Activated CD4-positive, alpha-beta T cell treated with anti-CD3 and anti-CD28 coated beads, Interleukin-2, amount 50 U/mL, for 24 hours (primary cell): ENCODE measurements around the gene DGKG.

Experiments
- DNase-seq, 2 donors: peaks; one replicate each; pipeline ENCODE4 v3.0.0-alpha.2; 2020; ENCODE audit warnings: low read depth in 1 of 2, low spot score in 1 of 2

The DGKG gene

DNA sequence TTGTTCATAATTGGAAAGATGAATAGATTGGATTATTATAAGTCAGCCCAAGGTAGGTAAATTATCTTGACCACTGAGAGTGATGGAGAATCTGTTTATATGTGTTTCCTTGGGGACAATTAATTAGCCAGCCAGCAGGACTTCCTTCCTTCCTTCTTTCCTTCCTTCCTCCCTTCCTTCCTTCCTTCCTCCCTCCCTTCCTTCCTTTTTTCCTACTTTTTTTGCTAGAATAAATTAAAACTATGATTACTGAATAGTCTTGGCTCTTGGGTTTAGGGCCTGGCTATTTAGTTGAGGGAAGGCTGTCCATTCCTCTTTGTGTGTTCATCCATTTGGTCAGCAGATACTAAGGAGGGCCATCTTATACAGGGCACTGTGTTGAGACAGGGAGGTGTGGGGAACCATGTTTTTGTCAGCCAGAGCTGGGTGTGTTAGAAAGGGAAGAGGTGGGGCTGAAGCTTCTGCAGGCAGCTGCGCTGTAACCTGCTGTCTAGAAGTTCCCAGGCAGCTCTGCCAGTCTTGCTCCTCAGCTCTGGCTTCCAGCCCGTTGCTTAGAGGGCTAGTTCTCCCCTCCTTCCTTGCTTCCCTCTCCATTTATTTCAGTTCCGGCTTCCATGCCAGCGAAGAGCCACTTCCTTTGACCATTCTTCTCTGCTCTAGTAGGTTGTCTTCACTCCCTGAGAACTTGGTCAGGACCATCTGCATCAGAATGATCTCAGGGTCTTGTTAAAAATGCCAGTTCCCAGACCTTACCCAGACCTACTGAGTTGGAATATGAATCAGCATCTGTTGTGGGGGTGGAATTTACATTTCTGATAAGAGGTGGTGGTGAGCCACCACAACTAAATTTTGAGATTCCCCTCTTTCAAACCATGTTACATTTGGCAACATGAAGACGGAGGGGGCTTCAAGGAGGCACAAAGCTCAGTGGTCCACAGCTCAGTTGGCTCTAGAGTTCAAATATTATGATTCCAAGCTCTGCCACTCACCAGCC lies 113.9 kb downstream of the DGKG start:
- no peak for DNase-seq

DNA sequence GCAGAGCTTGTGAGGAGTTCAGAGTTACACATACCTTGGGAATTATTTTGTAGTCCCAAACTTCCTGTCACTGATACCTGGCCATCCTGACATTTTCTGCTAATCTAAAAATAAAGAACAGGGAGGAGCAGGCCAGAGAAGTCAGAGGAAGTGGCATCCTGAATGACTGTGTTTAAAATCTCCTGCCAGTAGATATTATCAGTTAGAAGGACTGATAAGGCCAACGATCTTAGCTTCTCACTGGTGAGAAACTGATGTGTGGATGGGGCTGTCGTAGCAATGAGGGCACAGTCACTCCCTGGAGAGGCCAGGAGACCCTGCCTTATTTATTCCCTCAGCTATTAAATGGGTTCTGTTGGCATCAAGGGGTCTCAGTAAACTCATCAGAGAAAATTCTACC lies 115.1 kb downstream of the DGKG start:
- DNase-seq: no peak

DNA sequence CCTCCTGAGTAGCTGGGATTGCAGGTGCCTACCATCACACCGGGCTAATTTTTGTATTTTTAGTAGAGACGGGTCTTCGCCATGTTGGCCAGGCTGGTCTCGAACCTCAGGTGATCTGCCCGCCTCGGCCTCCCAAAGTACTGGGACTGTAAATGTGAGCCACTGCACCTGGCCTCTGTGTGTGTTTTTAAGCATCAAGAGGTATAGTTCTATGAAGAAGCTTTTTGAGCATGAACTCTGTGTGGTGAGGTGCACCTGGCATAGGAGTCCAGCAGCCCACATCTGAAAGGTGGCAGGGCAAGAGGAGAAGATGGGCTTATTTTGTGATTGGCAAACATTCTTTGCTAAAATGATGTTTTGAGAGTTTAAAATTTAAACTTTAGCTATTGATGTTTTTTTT lies 118.0 kb downstream of the DGKG start:
- DNase-seq: no peak

DNA sequence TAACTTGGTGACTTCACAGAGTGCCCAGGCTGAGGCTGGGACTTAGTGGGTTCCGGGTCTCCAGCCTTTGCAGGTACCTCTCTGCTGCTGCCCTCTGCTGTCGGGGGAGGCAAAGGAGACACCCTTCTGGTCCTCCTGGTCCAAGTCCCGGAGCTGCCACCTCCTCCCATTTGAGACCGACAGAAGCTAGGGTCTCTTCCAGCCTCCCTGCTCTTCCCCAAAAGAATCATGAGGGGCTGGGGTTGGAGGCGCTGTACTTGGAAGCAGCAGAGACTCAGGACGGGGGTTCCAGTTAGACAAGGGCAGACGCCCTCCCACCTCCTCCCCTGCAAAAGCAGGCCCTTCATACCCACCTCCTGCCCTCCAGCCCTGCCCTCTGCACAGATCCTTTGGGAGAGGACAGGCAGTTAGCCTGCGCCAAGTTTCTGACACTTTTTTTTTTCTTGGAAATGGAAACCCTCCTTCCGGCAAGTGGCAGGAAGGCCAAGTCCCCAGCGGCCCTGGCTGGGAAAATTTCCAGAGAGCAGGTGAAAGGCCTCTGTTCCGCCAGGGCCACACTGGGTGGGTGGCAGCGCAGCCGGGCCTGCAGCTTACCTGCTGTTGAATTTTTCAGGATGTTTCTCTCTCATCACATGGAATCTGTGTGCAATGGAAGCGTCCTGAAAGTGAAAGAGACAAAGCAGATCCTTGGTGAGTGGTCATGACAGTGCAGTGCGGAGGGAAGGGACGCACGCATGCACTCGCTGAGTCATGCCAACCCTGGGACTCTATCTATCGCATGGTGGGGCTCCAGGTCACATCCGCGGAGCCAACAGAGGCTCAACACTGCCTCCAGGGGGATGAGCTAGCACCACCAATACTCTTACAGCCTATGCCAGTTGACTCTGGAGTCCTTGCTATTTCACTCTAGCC lies 119.9 kb downstream of the DGKG start:
- peak in 1 of 2 donors; percentile 44 for DNase-seq

DNA sequence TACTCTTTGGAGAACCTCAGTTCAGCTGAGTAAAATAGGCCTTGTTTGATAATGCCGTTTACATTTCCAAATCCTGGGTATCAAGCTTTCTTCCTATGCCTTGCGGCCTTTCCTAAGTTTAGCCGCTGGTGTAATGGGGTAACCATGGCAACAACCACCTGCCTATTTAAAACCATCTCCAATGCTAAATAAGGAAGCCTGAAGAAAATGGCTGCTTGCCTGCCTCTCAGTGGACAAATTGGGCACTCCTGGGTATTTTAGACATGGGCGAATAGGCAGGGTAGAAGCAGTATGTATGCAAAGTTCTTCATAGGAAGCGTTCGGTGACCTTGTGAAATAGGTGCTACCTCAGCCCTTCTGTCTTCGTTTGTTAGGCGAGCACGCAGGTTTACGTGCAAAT lies 122.7 kb downstream of the DGKG start:
- no peak for DNase-seq

DNA sequence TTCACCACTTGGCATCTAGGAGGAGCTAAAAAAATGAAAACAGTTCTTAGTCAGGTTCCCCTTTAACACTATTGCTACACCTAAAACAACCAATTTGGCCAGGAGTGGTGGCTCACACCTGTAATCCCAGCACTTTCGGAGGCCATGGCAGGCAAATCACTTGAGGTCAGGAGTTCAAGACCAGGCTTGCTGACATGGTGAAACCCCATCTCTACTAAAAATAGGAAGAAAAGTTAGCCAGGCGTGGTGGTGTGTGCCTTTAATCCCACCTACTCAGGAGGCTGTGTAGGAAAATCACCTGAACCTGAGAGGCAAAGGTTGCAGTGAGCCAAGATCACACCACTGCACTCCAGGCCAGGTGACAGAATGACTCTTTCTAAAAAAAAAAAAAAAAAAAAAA lies 124.1 kb downstream of the DGKG start:
- DNase-seq: no peak

DNA sequence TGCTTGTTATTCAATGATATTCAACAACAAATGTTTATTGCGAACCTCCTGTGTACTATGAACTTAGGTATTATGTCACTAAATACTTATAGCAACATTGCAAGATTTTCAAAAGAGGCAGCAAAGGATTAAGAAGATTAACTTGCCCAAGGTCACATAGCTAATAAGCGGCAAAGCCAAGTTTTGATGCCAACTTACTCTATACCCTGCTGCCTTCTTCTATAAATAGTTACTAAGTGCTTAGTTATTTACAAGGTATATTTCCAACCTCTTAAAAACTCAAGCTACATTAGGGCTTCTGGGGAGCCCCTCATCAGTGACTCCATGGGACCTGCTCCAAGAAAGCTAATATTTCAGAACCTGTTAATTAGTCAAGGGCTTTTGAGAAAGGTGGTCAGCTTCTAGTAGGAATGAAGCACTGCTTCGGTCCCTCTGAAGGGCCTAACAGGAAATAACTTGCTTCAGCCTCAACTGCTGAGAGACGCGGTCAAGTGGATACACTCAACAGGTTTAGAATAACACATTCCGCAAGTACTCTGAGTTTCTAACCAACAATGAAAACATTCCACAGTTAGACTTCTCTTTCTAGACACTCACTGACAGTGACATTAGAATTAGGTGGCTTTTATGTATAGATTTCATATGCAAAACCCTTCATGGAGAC lies 125.5 kb downstream of the DGKG start:
- DNase-seq: no peak

DNA sequence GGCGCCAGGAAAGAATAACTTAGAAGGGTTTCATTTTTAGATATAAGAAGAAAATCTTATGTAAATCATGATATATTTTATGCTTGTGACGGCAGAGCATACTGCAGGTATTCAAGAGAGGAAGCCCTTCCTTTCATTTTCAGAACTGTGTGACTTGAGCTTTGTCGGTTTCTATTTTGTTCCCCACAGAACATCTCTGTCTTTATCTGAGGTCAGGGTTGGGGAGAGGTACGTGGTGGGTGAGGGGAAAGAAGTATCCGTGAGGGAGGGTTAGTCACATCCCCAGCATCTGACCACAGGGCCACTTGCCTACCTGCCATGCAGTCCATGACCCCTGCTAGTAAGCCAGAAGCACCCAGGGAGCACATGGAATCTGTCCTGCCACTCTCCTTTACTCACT lies 126.5 kb downstream of the DGKG start:
- DNase-seq: no peak

DNA sequence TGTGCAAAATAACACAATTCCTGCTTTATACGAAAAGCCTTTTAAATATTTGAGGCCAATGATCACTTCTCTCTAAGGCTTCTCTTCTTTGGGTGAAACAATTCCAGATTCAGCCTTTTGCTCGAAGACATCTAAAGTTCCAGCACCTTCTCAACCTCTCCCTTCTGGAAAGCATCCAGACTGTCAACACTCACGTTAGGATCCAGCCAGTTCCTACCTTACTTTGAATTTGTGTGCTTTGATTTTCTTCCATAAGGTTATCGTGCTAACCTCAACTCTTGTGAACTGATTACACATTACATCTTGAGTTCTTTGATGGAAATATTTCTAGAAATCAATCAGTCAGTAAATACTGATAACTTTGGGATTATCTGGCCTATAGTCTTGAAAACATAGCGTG lies 127.9 kb downstream of the DGKG start:
- no peak for DNase-seq

DNA sequence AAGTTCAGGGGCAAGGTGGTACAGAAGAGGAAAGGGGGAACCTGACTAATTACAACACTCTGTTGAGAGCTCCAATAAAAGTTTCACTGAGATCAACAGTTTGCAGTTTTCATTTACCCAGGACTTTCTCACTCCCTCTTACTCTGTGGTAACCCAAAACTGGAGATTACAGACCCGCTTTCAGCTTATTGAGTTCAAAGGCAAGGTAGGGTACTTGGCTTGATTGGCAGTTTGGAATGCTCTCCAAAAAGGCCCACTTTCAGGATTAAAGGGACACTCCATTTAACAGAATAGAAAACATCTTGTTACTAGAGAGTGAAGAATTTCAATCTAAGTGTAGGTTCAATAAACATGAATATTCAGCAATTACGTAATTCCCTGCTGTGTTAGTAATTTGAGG lies 135.6 kb downstream of the DGKG start:
- DNase-seq: no peak

DNA sequence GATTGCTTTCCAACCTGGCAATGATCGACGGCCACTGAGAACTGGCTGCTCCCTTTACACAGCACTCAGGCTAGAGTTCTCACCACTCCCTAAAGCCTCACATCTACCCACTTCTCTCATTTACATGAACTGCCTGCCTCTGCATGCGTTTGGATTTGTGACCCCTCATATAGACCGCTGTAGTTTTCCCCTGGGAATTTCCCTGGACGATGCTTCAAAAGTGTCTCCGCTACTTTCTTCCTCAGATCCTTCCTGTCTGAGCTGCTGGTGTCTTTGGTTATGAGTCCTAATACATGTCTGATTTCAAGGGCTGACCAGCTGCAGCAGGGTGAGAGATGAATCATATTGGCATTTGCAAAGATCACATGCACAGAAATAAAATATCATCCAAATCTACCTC lies 136.4 kb downstream of the DGKG start:
- DNase-seq: no peak

DNA sequence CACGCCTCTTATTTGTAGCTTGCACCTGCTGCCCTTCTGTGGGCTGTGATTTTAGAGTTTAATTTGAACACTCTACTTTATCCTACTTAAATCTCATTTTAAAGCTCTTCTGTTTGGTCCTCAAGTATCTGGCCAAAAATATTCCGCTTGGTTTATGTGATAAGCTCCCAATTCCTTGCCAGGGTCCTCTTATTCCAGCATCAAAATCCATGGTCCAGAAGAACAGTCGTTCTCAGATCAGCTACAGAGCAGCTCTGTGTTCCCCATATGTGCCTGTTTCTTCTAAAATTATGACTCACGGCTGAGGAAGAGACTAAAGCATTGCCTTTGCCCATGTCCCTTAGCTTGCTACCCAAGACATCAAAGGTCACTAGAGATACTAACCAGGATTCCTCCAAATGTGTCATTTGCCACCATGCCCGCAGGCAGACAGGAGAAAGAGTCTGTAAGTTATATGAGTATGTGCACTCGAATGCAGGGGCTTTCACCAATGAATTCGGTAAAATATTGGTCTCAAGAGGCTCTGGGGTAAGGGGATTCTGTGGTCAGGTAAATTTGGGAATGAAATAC lies 137.9 kb downstream of the DGKG start:
- DNase-seq: no peak

DNA sequence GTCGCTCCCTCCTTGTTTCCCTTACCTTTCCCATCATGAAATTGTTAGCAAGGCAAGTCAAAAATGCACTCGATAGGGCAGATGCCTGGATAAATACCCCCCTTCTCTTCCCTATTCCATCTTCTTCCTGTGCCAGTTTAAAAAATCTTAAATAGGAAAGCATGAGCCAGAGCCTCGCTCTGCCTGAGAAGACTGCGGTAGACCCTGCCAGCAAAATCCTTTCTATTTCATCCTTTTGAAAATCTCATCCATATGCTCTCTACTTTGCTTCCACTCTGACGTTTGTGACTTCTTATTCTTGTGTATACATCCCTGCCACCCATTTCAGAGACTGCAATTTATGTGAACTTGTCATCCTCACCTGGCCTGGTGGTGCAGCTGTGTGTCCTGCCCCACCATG lies 138.6 kb downstream of the DGKG start:
- DNase-seq: no peak

DNA sequence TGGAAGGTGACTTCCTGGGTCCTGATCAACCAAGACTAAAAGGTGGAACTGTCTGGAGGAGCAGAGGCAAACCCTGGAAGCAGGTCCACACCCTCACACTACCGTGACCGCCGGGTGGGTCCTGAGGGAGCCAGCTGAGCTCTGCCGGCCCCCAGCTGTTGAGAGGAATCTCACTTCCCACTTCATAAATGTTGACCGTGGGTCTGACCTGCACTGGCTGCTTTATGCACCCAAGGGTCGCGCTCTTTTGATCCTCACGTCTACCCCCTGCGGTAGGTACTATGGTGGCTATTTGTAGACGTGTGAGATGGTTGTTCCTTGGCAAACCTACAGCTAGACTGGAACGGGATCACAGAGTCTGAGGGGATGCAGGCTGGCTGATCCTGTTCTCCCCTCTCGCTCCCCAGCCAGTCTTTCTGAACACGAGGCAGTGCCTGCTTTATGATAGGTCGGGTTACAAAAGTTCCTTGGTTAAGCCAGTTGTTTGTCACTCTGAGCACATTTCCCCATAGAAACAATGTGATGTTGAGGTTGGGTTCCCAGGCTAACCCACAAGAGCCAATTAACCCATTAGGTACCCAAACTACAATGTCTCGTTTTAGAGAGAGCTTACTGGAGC lies 140.2 kb downstream of the DGKG start:
- DNase-seq: no peak

DNA sequence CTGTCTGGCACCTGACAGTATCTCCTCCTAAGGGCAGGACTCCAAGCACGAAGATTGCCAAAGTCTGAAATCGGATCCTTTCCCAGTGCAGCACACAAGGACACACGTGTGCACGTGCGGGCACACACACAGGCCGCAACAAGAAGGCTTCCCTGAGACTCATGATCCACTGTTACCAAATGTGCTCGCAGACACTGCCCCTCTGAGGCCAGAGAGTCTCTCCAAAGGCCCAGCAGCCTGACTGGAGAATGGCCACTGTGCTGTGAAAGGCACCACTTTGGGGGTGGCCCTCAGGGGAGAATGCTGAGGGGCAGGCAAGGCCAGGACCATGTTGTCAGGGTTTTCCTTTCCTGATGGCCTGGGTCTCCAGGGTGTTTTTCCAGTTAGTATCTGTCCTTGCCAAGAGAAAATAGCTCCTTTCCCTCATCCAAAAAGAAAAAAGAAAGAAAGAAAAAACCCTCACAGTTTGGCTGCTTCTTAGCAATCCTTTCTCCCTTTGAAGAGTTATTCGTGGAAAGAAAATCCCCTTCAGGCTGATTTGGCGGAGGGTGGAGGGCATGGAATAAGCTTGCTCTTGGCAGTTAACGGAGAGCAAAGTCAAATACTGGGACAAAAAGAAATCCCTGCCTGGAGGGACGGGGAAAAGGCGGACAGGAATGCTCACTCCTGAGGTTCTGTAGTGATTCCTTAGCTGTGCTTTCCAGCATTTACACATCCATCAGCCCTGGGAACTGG lies 141.0 kb downstream of the DGKG start:
- DNase-seq: no peak

DNA sequence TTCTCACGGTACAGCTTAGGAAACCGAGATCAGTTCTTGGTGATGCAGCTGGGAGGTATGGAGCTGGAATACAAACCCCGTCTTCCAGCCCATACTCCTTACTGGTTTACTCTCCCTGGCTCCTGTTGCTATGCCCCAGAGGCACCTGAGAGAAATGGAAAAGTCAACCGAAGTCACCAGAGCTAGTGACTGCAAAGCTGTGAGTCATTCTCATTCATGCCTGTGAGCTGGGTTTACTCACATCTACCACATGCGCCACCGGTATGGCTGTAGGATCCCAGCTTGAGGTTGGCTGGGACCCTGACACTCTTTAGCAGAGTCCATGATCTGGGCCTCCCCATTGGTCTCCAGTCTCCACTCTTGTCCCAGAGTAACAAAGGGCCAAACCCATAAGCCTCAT lies 141.7 kb downstream of the DGKG start:
- no peak for DNase-seq

DNA sequence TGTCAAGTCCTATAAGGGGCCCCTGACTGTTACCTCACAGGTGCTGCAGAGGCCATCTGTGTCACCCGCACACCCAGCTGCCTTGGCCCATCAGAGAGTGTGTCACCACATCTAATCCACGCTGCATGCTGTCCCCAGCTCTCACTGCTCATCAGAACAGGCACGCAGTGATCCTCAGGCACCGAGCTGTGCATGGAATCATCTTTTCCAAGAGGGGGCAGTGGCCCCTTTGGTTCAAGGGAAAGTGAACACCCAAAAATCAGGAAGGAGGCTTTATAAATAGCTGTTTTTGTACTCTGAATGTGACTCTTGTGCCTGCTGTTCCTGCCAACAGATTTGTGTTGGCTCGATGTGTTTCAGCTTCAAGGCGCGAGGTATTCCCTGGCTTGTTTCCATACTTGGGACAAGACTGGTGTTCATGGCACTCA lies 142.8 kb downstream of the DGKG start:
- DNase-seq: no peak

DNA sequence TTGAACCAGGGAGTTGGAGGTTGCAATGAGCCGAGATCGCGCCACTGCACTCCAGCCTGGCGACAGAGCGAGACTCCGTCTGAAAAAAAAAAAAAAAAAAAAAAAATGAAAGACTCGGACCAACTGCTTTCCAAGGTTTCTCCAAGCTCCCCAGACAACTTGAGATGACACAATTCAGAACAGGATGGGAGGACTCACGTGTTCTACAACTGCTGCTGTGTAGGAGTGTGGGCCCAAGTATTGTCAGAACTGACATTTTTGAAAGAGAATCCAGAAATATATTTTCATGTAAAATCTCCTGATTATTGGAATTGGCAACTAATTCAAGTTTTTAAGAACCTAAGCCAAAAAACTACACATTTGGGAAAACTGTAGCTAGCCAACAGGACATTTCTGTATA lies 143.6 kb downstream of the DGKG start:
- DNase-seq: no peak

DNA sequence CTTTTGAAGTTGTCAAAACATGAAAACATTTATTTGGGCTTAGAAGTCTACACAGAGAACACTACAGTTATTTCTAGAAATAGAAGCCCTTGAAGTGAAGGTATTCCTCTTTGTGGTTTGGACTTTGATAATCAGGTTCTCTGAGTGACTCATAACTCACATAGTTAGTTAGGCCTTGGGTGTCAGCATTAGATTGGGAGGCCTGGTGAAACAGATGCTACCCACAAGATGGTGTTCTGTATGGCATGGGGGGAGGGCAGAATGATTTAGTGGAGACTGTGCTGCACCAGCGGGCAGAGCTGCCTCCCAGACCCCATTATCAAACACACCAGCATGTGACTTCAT lies 144.2 kb downstream of the DGKG start:
- no peak for DNase-seq
